NCI-H1930 (cell line): Measurements from ENCODE around the gene EMD.

ENCODE experiments used
- DNase-seq, 2 experiments: peaks; one replicate each; lab custom pipeline; 2025; lab: John Stamatoyannopoulos, UW

The EMD gene

GRCh38 chrX:154355094-154355775 is 23.9 kb upstream of the EMD start:
- no peak for DNase-seq

GRCh38 chrX:154355776-154356140 is 23.3 kb upstream of the EMD start:
- no peak for DNase-seq

GRCh38 chrX:154356596-154356995 is 22.5 kb upstream of the EMD start:
- no peak for DNase-seq

GRCh38 chrX:154357205-154357604 is 21.9 kb upstream of the EMD start:
- no peak for DNase-seq

- DNase-seq, result no peak
Observed at GRCh38 chrX:154358011-154358410, 21.1 kb upstream of the EMD start.

GRCh38 chrX:154358829-154359228 is 20.3 kb upstream of the EMD start:
- no peak for DNase-seq

- DNase-seq, result no peak
Observed at GRCh38 chrX:154359362-154360154, 19.5 kb upstream of the EMD start.

GRCh38 chrX:154360155-154360713 is 18.9 kb upstream of the EMD start:
- DNase-seq, result no peak

GRCh38 chrX:154362085-154362742 is 16.9 kb upstream of the EMD start:
- no peak for DNase-seq

- no peak for DNase-seq
Observed at GRCh38 chrX:154363706-154364439, 15.2 kb upstream of the EMD start.

GRCh38 chrX:154365052-154365600 is 14.0 kb upstream of the EMD start:
- no peak for DNase-seq

- no peak for DNase-seq
Observed at GRCh38 chrX:154365997-154366665, 13.0 kb upstream of the EMD start.

- no peak for DNase-seq
Observed at GRCh38 chrX:154366666-154367055, 12.4 kb upstream of the EMD start.

- no peak for DNase-seq
Observed at GRCh38 chrX:154367474-154368308, 11.4 kb upstream of the EMD start.

- DNase-seq, result no peak
Observed at GRCh38 chrX:154368630-154369448, 10.3 kb upstream of the EMD start.

GRCh38 chrX:154369449-154370299 is 9.4 kb upstream of the EMD start:
- no peak for DNase-seq

GRCh38 chrX:154370300-154371016 is 8.6 kb upstream of the EMD start:
- DNase-seq, result no peak
